Measurements from ENCODE around the gene LRP1B.

The LRP1B gene

GRCh38 chr2:141899740-141900139 lies 231.1 kb downstream of the LRP1B start:
- no peak for TF ChIP-seq CTCF (IDR thresholded peaks at IDR 0.05; ENCODE audit: low read depth, low read length, missing control alignments)
- DNase-seq (ENCODE audit: low read depth): no peak
- H3K4me3 ChIP-seq (ENCODE audit: low read depth, low read length): no peak overlapping the region

- TF ChIP-seq CTCF (IDR thresholded peaks at IDR 0.05; ENCODE audit: low read depth, low read length, missing control alignments): no peak
- no peak for DNase-seq (ENCODE audit: low read depth)
- H3K4me3 ChIP-seq (ENCODE audit: low read depth, low read length): no peak overlapping the region
Measured at GRCh38 chr2:141889788-141890187, 241.0 kb downstream of the LRP1B start.

GRCh38 chr2:141888987-141889555 lies 241.7 kb downstream of the LRP1B start:
- no peak overlapping the region for H3K4me3 ChIP-seq (ENCODE audit: low read depth, low read length)
- TF ChIP-seq CTCF (IDR thresholded peaks at IDR 0.05; ENCODE audit: low read depth, low read length, missing control alignments): no peak
- no peak for DNase-seq (ENCODE audit: low read depth)

- no peak for TF ChIP-seq CTCF (IDR thresholded peaks at IDR 0.05; ENCODE audit: low read depth, low read length, missing control alignments)
- H3K4me3 ChIP-seq (ENCODE audit: low read depth, low read length): no peak overlapping the region
- DNase-seq (ENCODE audit: low read depth): no peak
Measured at GRCh38 chr2:141887363-141887762, 243.5 kb downstream of the LRP1B start.

GRCh38 chr2:141878016-141878415 lies 252.8 kb downstream of the LRP1B start:
- TF ChIP-seq CTCF (IDR thresholded peaks at IDR 0.05; ENCODE audit: low read depth, low read length, missing control alignments): no peak
- no peak overlapping the region for H3K4me3 ChIP-seq (ENCODE audit: low read depth, low read length)
- DNase-seq (ENCODE audit: low read depth): no peak

- H3K4me3 ChIP-seq (ENCODE audit: low read depth, low read length): no peak overlapping the region
- no peak for TF ChIP-seq CTCF (IDR thresholded peaks at IDR 0.05; ENCODE audit: low read depth, low read length, missing control alignments)
- no peak for DNase-seq (ENCODE audit: low read depth)
Measured at GRCh38 chr2:141871913-141872634, 258.7 kb downstream of the LRP1B start.

GRCh38 chr2:141869572-141869971 lies 261.2 kb downstream of the LRP1B start:
- H3K4me3 ChIP-seq (ENCODE audit: low read depth, low read length): no peak overlapping the region
- TF ChIP-seq CTCF (IDR thresholded peaks at IDR 0.05; ENCODE audit: low read depth, low read length, missing control alignments): no peak
- no peak for DNase-seq (ENCODE audit: low read depth)

All from GM12864 (cell line).